Neural cell (in vitro differentiated cells): ENCODE measurements around the gene XPR1.

Source experiments
- EP300 ChIP-seq: fragments of 450-650 bp; conservative IDR thresholded peaks from 2 replicates; pipeline ENCODE4 v1.6.1; 2014; ENCODE audit warnings: antibody characterized with exemption, mild to moderate bottlenecking, moderate library complexity; ENCODE audit not compliant: poor library complexity, severe bottlenecking
- EZH2 ChIP-seq: fragments of 200-600, 300-800 bp; shearing (Covaris generic), sonication (generic); IDR thresholded peaks from 2 replicates; pipeline ENCODE4 v1.6.1; 2014; ENCODE audit warnings: antibody characterized with exemption, low read length, borderline replicate concordance, mild to moderate bottlenecking; ENCODE audit not compliant: insufficient read depth, poor library complexity, severe bottlenecking
- MXI1 ChIP-seq: fragments of 450-650 bp; conservative IDR thresholded peaks from 2 replicates; pipeline ENCODE4 v1.6.1; 2014; ENCODE audit warnings: antibody characterized with exemption, mild to moderate bottlenecking; ENCODE audit not compliant: poor library complexity, severe bottlenecking
- POLR2AphosphoS5 ChIP-seq: IDR thresholded peaks from 2 replicates; pipeline ENCODE4 v1.6.1; 2012
- RAD21 ChIP-seq: fragments of 450-650 bp; conservative IDR thresholded peaks from 2 replicates; pipeline ENCODE4 v1.6.1; 2014; ENCODE audit warnings: antibody characterized with exemption, mild to moderate bottlenecking, moderate library complexity
- REST ChIP-seq: IDR thresholded peaks from 2 replicates; pipeline ENCODE4 v1.6.1; 2012; ENCODE audit warnings: borderline replicate concordance
- SMC3 ChIP-seq: fragments of 450-650 bp; conservative IDR thresholded peaks from 2 replicates; pipeline ENCODE4 v1.6.1; 2014; ENCODE audit warnings: antibody characterized with exemption, mild to moderate bottlenecking, moderate library complexity; ENCODE audit not compliant: poor library complexity
- TAF1 ChIP-seq: IDR thresholded peaks from 2 replicates; pipeline ENCODE4 v1.6.1; 2012; ENCODE audit warnings: low read depth
- TF ChIP-seq, protein P1 (sequence below): fragments of 450-650 bp; IDR thresholded peaks from 2 replicates; pipeline ENCODE4 v1.5.1; 2014; ENCODE audit warnings: antibody characterized with exemption, mild to moderate bottlenecking, moderate library complexity; ENCODE audit not compliant: poor library complexity, severe bottlenecking

- TF ChIP-seq, protein P1, sequence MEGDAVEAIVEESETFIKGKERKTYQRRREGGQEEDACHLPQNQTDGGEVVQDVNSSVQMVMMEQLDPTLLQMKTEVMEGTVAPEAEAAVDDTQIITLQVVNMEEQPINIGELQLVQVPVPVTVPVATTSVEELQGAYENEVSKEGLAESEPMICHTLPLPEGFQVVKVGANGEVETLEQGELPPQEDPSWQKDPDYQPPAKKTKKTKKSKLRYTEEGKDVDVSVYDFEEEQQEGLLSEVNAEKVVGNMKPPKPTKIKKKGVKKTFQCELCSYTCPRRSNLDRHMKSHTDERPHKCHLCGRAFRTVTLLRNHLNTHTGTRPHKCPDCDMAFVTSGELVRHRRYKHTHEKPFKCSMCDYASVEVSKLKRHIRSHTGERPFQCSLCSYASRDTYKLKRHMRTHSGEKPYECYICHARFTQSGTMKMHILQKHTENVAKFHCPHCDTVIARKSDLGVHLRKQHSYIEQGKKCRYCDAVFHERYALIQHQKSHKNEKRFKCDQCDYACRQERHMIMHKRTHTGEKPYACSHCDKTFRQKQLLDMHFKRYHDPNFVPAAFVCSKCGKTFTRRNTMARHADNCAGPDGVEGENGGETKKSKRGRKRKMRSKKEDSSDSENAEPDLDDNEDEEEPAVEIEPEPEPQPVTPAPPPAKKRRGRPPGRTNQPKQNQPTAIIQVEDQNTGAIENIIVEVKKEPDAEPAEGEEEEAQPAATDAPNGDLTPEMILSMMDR, result no peak
- TF ChIP-seq RAD21 (no peak), EP300 (no peak), POLR2AphosphoS5 (no peak), EZH2 (no peak), MXI1 (no peak), REST (no peak), SMC3 (no peak), TAF1 (no peak)
These were observed 14.3 kb downstream of the XPR1 start for GRCh38 chr1:180646093-180646492.
